Spleen (tissue), 11 donors: Measurements from ENCODE around the gene FKBP2. TPM values are rescaled to one million over a fixed set of nuclear protein-coding genes. Genes with fewer than 3 reads are reported as not detected.

Source experiments
- DNase-seq: peaks from one replicate; pipeline ENCODE4 v3.0.0-alpha.2; 2020
- H3K27ac ChIP-seq, 8 donors: fragments of 200-600 bp; sonication (generic) in 7 of 8; 1 replicate in 4 of 8; 2 replicates in 4 of 8; pipeline versions ENCODE4 v1.5.0 to v1.8.0; 2016 to 2021; ENCODE audit warnings: inconsistent platforms in 4 of 8, mild to moderate bottlenecking in 4 of 8, moderate library complexity in 1 of 8
- H3K27me3 ChIP-seq, 7 donors: fragments of 200-600 bp; sonication (generic) in 6 of 7; replicated peaks in 1 of 7; 1 replicate in 4 of 7; 2 replicates in 3 of 7; pipeline versions ENCODE4 v1.5.0 to v1.8.0; 2016 to 2021; ENCODE audit warnings: inconsistent platforms in 3 of 7, mild to moderate bottlenecking in 1 of 7
- H3K36me3 ChIP-seq, 6 donors: fragments of 200-600 bp; sonication (generic) in 5 of 6; 1 replicate in 4 of 6; 2 replicates in 2 of 6; pipeline versions ENCODE4 v1.5.0 to v1.8.0; 2016 to 2021; ENCODE audit warnings: inconsistent platforms in 2 of 6
- H3K4me1 ChIP-seq, 6 donors: fragments of 200-600 bp; sonication (generic) in 5 of 6; 1 replicate in 3 of 6; 2 replicates in 3 of 6; pipeline versions ENCODE4 v1.5.0 to v1.8.0; 2016 to 2021; ENCODE audit warnings: inconsistent platforms in 3 of 6
- H3K4me3 ChIP-seq, 8 donors: fragments of 200-600 bp; sonication (generic) in 7 of 8; 1 replicate in 4 of 8; 2 replicates in 4 of 8; pipeline versions ENCODE4 v1.5.0 to v1.8.0; 2016 to 2021; ENCODE audit warnings: inconsistent platforms in 4 of 8, mild to moderate bottlenecking in 4 of 8, moderate library complexity in 2 of 8
- H3K9me3 ChIP-seq, 8 donors: fragments of 200-600 bp; sonication (generic) in 7 of 8; 1 replicate in 4 of 8; 2 replicates in 4 of 8; pipeline versions ENCODE4 v1.5.0 to v1.8.0; 2016 to 2021; ENCODE audit warnings: inconsistent platforms in 4 of 8
- POLR2A ChIP-seq, 3 donors: fragments of 450-650 bp; IDR thresholded peaks; one replicate each; pipeline ENCODE4 v1.5.1; 2017; ENCODE audit warnings: antibody characterized with exemption in 3 of 3, mild to moderate bottlenecking in 1 of 3
- POLR2AphosphoS5 ChIP-seq, 3 donors: sonication (generic); formaldehyde crosslinking; IDR thresholded peaks; one replicate each; pipeline ENCODE4 v1.5.1; 2017; ENCODE audit warnings: antibody characterized with exemption in 3 of 3
- WGBS, 5 donors: extraction: QIAGEN DNeasy Blood & Tissue Kit in 3 of 5; methylation state at CpG; one replicate each; pipeline versions ENCODE4 v1.1.5 to v1.1.7; 2013 to 2018; 5-methylcytosine and 5-hydroxymethylcytosine counted together
- intact Hi-C: fragments of 100-400 bp; cut with DNase I; formaldehyde crosslinking; loops from one replicate; pipeline ENCODE4 v1.15.0; 2023; ENCODE audit warnings: low total_unique reads
- polyA plus RNA-seq, 3 donors: library from polyadenylated mRNA; stranded (reverse); fragments of 200-250 nt; gene quantifications; one replicate each; pipeline ENCODE4 v1.2.1, GENCODE V29; 2013
- total RNA-seq, 7 donors: library from RNA; depleted of rRNA in 3 of 7; stranded (reverse); fragments of >200 nt in 3 of 7; fragmentation: NEBNext Ultra II Directional in 4 of 7; extraction: Animal tissue kit (Norgen Biotek cat#: 25700) in 4 of 7; gene quantifications; one replicate each; pipeline versions ENCODE4 v1.1.0 to v1.2.1, GENCODE V29; 2016 to 2021
- TF ChIP-seq, protein P1 (sequence below), 11 experiments: fragments of 200-600 bp in 7 of 11; fragments of 450-650 bp in 4 of 11; sonication (generic) in 4 of 11; IDR thresholded peaks in 8 of 11; conservative IDR thresholded peaks in 3 of 11; 1 replicate in 7 of 11; 2 replicates in 4 of 11; pipeline versions ENCODE4 v1.4.0 to v1.8.0; 2016 to 2021; ENCODE audit warnings: antibody characterized with exemption in 11 of 11, inconsistent platforms in 4 of 11, mild to moderate bottlenecking in 1 of 11
- donor health status: healthy with polysubstance abuse.
- donor health status: DM: no; HTN: no; CAD: no; lungs with moderate emphysema.
- donor health status: DM: no; HTN: no; CAD: no.
- donor health status: Bipolar disorder and iron deficiency.
- donor health status: healthy.
- donor health status: DM: no; HTN: no; CAD: no.
- donor health status: DM: yes; HTN: yes; CAD: no.

FKBP2 gene
- total and polyA plus RNA-seq, 10 donors = 26.9 to 104 (median 44.7) TPM

DNA sequence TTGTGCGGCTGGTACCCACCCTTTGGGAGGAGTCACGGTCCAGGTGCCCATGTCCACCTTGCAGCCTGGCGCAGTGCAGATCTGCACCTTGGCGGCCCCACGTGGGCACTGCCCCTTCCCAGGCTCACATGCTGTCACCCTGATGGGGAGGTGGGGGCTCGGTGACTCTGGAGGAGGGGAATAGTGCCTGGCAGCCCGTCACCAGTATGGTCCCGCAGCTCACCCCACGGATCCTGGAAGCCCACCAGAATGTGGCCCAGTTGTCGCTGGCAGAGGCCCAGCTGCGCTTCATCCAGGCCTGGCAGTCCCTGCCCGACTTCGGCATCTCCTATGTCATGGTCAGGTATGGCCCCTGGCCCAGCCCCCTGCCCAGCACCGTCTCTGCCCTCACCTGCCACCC, 20.1 kb upstream of the FKBP2 start:
- H3K27ac ChIP-seq = peak overlapping the region in 1 of 8 donors; percentile 24
- peaks cover 0 to 90% (median 62%) of the 10 kb centered on the region in 6 donors for H3K36me3 ChIP-seq
- H3K9me3 ChIP-seq = no peaks in the 10 kb centered on the region
- H3K27me3 ChIP-seq = no peaks in the 10 kb centered on the region
- intact Hi-C loops = no loop called here
- TF ChIP-seq POLR2A (IDR thresholded peaks at IDR 0.05) (no peak), POLR2AphosphoS5 (IDR thresholded peaks at IDR 0.05) (peak in 2 of 3 donors; percentile 39 to 75)
- TF ChIP-seq, protein P1, sequence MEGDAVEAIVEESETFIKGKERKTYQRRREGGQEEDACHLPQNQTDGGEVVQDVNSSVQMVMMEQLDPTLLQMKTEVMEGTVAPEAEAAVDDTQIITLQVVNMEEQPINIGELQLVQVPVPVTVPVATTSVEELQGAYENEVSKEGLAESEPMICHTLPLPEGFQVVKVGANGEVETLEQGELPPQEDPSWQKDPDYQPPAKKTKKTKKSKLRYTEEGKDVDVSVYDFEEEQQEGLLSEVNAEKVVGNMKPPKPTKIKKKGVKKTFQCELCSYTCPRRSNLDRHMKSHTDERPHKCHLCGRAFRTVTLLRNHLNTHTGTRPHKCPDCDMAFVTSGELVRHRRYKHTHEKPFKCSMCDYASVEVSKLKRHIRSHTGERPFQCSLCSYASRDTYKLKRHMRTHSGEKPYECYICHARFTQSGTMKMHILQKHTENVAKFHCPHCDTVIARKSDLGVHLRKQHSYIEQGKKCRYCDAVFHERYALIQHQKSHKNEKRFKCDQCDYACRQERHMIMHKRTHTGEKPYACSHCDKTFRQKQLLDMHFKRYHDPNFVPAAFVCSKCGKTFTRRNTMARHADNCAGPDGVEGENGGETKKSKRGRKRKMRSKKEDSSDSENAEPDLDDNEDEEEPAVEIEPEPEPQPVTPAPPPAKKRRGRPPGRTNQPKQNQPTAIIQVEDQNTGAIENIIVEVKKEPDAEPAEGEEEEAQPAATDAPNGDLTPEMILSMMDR (IDR thresholded peaks at IDR 0.05 in 8 of 11, conservative IDR thresholded peaks at IDR 0.05 in 3 of 11) = no peak
- no peak for DNase-seq
- no peak overlapping the region for H3K4me3 ChIP-seq
- peaks cover 9 to 67% (median 29%) of the 10 kb centered on the region in 6 donors for H3K4me1 ChIP-seq
- WGBS, 5 donors = 91 to 96% (median 92%) methylated on average over 5 to 14 of the region's 14 CpGs

DNA sequence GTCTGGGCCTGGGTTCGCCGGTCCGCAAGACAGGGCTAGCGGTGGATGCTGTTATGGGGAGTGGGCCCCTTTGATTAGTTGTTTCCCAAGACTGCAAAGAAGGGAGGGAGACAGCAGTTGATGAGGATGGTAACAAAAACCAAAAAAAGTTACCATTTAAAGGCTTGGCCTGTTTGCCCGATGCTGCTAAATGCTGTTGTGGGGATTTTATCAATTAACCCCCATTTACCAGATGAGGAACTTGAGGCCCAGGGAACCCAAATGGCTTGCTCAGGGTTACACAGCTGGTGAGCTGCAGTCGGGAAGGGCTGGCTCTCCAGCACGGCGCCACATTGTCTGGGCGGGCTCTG, 18.3 kb upstream of the FKBP2 start:
- Histone ChIP-seq H3K36me3 (peaks cover 0 to 72% (median 52%) of the 10 kb centered on the region in 6 donors), H3K27me3 (no peaks in the 10 kb centered on the region), H3K27ac (peak overlapping the region in 6 of 8 donors; percentile 15 to 98 (median 83)), H3K9me3 (no peaks in the 10 kb centered on the region), H3K4me3 (no peak overlapping the region), H3K4me1 (peaks cover 19 to 77% (median 40%) of the 10 kb centered on the region in 6 donors)
- intact Hi-C loops = no loop called here
- no peak for DNase-seq
- no peak for TF ChIP-seq POLR2AphosphoS5 (IDR thresholded peaks at IDR 0.05)
- TF ChIP-seq, protein P1 (IDR thresholded peaks at IDR 0.05 in 8 of 11, conservative IDR thresholded peaks at IDR 0.05 in 3 of 11) = no peak
- WGBS, 5 donors = 59 to 83% (median 79%) methylated on average over 9 of the region's 9 CpGs

DNA sequence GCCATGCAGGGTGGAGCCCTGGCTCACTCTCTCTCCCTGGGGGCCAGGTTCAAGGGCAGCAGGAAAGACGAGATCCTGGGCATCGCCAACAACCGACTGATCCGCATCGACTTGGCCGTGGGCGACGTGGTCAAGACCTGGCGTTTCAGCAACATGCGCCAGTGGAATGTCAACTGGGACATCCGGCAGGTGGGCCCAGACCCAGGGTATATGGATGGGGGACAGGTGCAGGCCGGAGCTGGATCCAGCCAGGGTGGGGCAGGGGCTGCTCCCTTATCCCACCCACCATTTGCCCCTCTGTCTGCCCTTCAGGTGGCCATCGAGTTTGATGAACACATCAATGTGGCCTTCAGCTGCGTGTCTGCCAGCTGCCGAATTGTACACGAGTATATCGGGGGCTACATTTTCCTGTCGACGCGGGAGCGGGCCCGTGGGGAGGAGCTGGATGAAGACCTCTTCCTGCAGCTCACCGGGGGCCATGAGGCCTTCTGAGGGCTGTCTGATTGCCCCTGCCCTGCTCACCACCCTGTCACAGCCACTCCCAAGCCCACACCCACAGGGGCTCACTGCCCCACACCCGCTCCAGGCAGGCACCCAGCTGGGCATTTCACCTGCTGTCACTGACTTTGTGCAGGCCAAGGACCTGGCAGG, 17.8 kb upstream of the FKBP2 start:
- 60 to 87% (median 74%) methylated on average over 14 to 24 of the region's 24 CpGs for WGBS, 5 donors
- H3K27ac ChIP-seq = peak overlapping the region in 6 of 8 donors; percentile 48 to 98 (median 83)
- peaks cover 23 to 82% (median 45%) of the 10 kb centered on the region in 6 donors for H3K4me1 ChIP-seq
- no peak overlapping the region for H3K4me3 ChIP-seq
- TF ChIP-seq POLR2AphosphoS5 (IDR thresholded peaks at IDR 0.05) (peak; percentile 54 to 83 (median 65)), POLR2A (IDR thresholded peaks at IDR 0.05) (no peak)
- peaks cover 0 to 67% (median 50%) of the 10 kb centered on the region in 6 donors for H3K36me3 ChIP-seq
- no peak for DNase-seq
- intact Hi-C loops = no loop called here
- H3K9me3 ChIP-seq = no peaks in the 10 kb centered on the region
- H3K27me3 ChIP-seq = no peaks in the 10 kb centered on the region

DNA sequence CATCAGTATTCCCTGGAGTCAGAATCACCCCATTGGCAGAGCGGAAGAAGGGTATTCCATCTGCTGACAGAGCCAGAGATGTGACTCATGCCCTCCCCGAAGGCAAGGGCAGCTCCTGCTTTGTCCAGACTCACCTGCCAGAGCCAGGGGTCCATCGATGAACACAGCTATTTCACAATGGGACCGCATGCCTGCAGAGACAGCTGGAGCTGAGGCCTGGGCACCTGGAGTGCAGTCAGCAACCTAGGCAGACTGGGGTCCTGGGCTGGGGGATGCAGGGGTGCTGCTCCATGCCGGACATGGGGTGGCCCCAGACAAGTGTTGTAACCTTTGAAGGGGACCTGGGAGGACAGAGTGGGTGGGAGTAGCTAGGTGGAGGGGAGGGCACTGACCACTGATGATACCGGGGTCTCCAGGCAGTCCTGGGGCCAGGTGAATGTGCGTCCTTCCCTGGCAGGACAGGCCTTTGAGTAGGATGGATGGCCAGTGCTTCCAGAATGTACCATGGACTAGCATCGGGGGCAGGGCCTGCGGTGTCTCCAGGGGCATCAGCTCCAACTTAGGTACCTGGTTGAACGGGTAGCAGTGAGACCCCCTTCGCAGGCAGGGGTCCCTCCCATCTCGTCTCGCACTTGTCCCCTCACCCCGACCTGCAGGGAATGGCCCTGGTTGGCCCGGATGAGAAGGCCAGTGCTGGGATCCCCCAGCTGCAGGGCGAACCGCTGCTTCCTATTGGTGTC, 16.6 kb upstream of the FKBP2 start:
- peak; percentile 84 for DNase-seq
- peak overlapping the region in 5 of 8 donors; percentile 94 to 98 (median 98) for H3K27ac ChIP-seq
- no peaks in the 10 kb centered on the region for H3K27me3 ChIP-seq
- peaks cover 0 to 59% (median 41%) of the 10 kb centered on the region in 6 donors for H3K36me3 ChIP-seq
- 84 to 92% (median 90%) methylated on average over 11 to 17 of the region's 17 CpGs for whole genome bisulfite sequencing, 5 donors
- intact Hi-C loops = no loop called here
- TF ChIP-seq POLR2AphosphoS5 (IDR thresholded peaks at IDR 0.05) = peak; percentile 39 to 73 (median 44)
- TF ChIP-seq POLR2A (IDR thresholded peaks at IDR 0.05) = no peak
- H3K4me1 ChIP-seq = peaks cover 27 to 84% (median 56%) of the 10 kb centered on the region in 6 donors
- H3K9me3 ChIP-seq = no peaks in the 10 kb centered on the region
- H3K4me3 ChIP-seq = peak overlapping the region in 1 of 8 donors; percentile 97
